ENCODE measurements around the gene RARRES1.

- no peak for TF ChIP-seq CTCF (conservative IDR thresholded peaks at IDR 0.05)
- TF ChIP-seq EZH2 (IDR thresholded peaks at IDR 0.05; ENCODE audit: low read depth): no peak
Observed at GRCh38 chr3:158777161-158777873, 45.1 kb upstream of the RARRES1 start.
